Measurements from ENCODE around the gene LRIG1. TPM values are rescaled to one million over a fixed set of nuclear protein-coding genes. Genes with fewer than 3 reads are reported as not detected.
A peak's percentile ranks its signal among the peaks of the same experiment; 100 is the strongest.

Gene LRIG1
- total RNA-seq, 1 donor from 2014 or later, result 30.2 TPM

GRCh38 chr3:66477856-66478255 lies 23.0 kb downstream of the LRIG1 start:
- Mint-ChIP-seq H3K4me3 (ENCODE audit: unreplicated experiment) (no peak overlapping the region), H3K27ac (ENCODE audit: unreplicated experiment) (no peak overlapping the region), H3K27me3 (ENCODE audit: unreplicated experiment) (no peaks in the 10 kb centered on the region)

DNA sequence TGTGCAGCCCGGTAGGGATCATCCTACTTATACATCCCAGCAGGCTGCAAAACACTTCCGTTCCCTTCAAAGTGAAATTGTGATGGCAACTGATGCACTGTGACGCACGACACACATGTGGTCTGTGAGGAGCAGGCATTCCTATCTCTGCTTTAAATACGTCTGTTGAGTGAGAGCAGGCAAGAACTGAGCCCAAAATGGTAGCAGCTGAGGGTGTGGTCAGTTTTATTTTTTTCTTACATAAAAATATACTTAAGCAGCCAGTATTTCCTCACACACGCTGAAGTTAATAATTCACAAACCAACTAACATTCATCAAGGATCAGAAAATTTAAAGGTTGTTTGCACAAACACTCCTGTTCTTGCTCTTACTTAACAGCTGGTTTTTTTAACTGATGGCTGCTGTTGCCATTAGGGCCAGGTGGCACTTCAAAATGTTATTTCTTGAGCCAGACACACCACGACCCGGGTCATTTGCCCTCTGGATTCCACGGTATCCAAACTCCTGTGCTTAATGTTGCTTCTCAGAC lies 23.9 kb downstream of the LRIG1 start:
- no peak for DNase-seq
- H3K4me3 Mint-ChIP-seq (ENCODE audit: unreplicated experiment), result no peak overlapping the region
- H3K4me1 Mint-ChIP-seq (ENCODE audit: low read depth, unreplicated experiment), result peaks cover 35% of the 10 kb centered on the region
- no peaks in the 10 kb centered on the region for H3K36me3 Mint-ChIP-seq (ENCODE audit: unreplicated experiment)
- H3K9me3 Mint-ChIP-seq (ENCODE audit: unreplicated experiment), result peaks cover 9% of the 10 kb centered on the region
- H3K27ac Mint-ChIP-seq (ENCODE audit: unreplicated experiment), result no peak overlapping the region
- no peak for TF ChIP-seq CTCF (IDR thresholded peaks at IDR 0.05; ENCODE audit: partially characterized antibody, unreplicated experiment)
- H3K27me3 Mint-ChIP-seq (ENCODE audit: unreplicated experiment), result no peaks in the 10 kb centered on the region

More at GRCh38 chr3:66477856-66478255, 23.0 kb downstream of the LRIG1 start:
- no peak for TF ChIP-seq CTCF (IDR thresholded peaks at IDR 0.05; ENCODE audit: partially characterized antibody, unreplicated experiment)
- Mint-ChIP-seq H3K9me3 (ENCODE audit: unreplicated experiment) (peaks cover 7% of the 10 kb centered on the region), H3K4me1 (ENCODE audit: low read depth, unreplicated experiment) (peaks cover 33% of the 10 kb centered on the region), H3K36me3 (ENCODE audit: unreplicated experiment) (no peaks in the 10 kb centered on the region)
- no peak for DNase-seq

DNA sequence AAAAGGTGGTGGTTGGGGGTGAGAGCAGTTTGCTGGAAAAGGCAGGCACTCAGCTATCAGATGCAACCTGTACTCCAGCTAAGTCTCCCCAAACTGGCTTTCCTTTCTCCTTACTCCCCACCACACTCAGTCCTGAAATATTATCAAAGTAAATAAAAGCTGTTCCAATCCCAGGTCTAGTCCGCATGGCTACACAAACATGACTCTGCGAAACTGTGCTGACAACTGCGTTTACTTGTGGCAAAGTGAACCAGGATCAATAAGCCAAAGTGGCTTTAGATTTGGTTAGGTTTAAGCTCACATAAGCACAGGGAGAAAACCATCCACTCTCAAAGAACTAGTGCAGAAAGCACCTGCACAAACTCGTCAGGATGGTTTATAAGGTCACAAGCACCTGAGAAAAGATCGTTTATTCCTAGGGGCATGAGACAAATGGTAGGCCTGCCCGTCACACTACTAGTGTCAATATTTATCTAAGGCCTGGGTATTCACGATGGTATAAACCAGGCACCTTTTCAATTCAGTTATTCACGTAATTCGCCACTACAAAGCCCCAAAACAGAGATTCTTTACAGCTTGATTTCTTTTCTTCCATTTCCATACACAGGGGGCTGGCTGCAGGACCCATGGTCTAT lies 25.3 kb downstream of the LRIG1 start:
- Mint-ChIP-seq H3K36me3 (ENCODE audit: unreplicated experiment) (no peaks in the 10 kb centered on the region), H3K4me1 (ENCODE audit: low read depth, unreplicated experiment) (peaks cover 29% of the 10 kb centered on the region), H3K27me3 (ENCODE audit: unreplicated experiment) (no peaks in the 10 kb centered on the region), H3K27ac (ENCODE audit: unreplicated experiment) (no peak overlapping the region), H3K4me3 (ENCODE audit: unreplicated experiment) (no peak overlapping the region), H3K9me3 (ENCODE audit: unreplicated experiment) (peaks cover 9% of the 10 kb centered on the region)
- no peak for TF ChIP-seq CTCF (IDR thresholded peaks at IDR 0.05; ENCODE audit: partially characterized antibody, unreplicated experiment)
- no peak for DNase-seq

- TF ChIP-seq CTCF (IDR thresholded peaks at IDR 0.05; ENCODE audit: partially characterized antibody, unreplicated experiment), result no peak
- Mint-ChIP-seq H3K4me1 (ENCODE audit: low read depth, unreplicated experiment) (peaks cover 20% of the 10 kb centered on the region), H3K27ac (ENCODE audit: unreplicated experiment) (no peak overlapping the region), H3K36me3 (ENCODE audit: unreplicated experiment) (no peaks in the 10 kb centered on the region), H3K4me3 (ENCODE audit: unreplicated experiment) (no peak overlapping the region), H3K9me3 (ENCODE audit: unreplicated experiment) (peaks cover 7% of the 10 kb centered on the region), H3K27me3 (ENCODE audit: unreplicated experiment) (peaks cover 2% of the 10 kb centered on the region)
- DNase-seq, result no peak
Observed at GRCh38 chr3:66473692-66474091, 27.1 kb downstream of the LRIG1 start.

- Mint-ChIP-seq H3K4me3 (ENCODE audit: unreplicated experiment) (no peak overlapping the region), H3K4me1 (ENCODE audit: low read depth, unreplicated experiment) (peaks cover 16% of the 10 kb centered on the region), H3K27me3 (ENCODE audit: unreplicated experiment) (peaks cover 2% of the 10 kb centered on the region)
Observed at GRCh38 chr3:66473181-66473580, 27.6 kb downstream of the LRIG1 start.

More at GRCh38 chr3:66473181-66473580, 27.6 kb downstream of the LRIG1 start:
- no peak for TF ChIP-seq CTCF (IDR thresholded peaks at IDR 0.05; ENCODE audit: partially characterized antibody, unreplicated experiment)
- no peak for DNase-seq
- Mint-ChIP-seq H3K36me3 (ENCODE audit: unreplicated experiment) (no peaks in the 10 kb centered on the region), H3K9me3 (ENCODE audit: unreplicated experiment) (peaks cover 3% of the 10 kb centered on the region), H3K27ac (ENCODE audit: unreplicated experiment) (peak overlapping the region; percentile 21)
